Spleen (tissue), 11 donors: ENCODE data around the gene SCYL1. TPM values are rescaled to one million over a fixed set of nuclear protein-coding genes. Genes with fewer than 3 reads are reported as not detected.
A peak's percentile ranks its signal among the peaks of the same experiment; 100 is the strongest.

ENCODE experiments used
- DNase-seq: peaks from one replicate; pipeline ENCODE4 v3.0.0-alpha.2; 2020
- H3K27ac ChIP-seq, 8 donors: fragments of 200-600 bp; sonication (generic) in 7 of 8; 1 replicate in 4 of 8; 2 replicates in 4 of 8; pipeline versions ENCODE4 v1.5.0 to v1.8.0; 2016 to 2021; ENCODE audit warnings: inconsistent platforms in 4 of 8, mild to moderate bottlenecking in 4 of 8, moderate library complexity in 1 of 8
- H3K27me3 ChIP-seq, 7 donors: fragments of 200-600 bp; sonication (generic) in 6 of 7; replicated peaks in 1 of 7; 1 replicate in 4 of 7; 2 replicates in 3 of 7; pipeline versions ENCODE4 v1.5.0 to v1.8.0; 2016 to 2021; ENCODE audit warnings: inconsistent platforms in 3 of 7, mild to moderate bottlenecking in 1 of 7
- H3K36me3 ChIP-seq, 6 donors: fragments of 200-600 bp; sonication (generic) in 5 of 6; 1 replicate in 4 of 6; 2 replicates in 2 of 6; pipeline versions ENCODE4 v1.5.0 to v1.8.0; 2016 to 2021; ENCODE audit warnings: inconsistent platforms in 2 of 6
- H3K4me1 ChIP-seq, 6 donors: fragments of 200-600 bp; sonication (generic) in 5 of 6; 1 replicate in 3 of 6; 2 replicates in 3 of 6; pipeline versions ENCODE4 v1.5.0 to v1.8.0; 2016 to 2021; ENCODE audit warnings: inconsistent platforms in 3 of 6
- H3K4me3 ChIP-seq, 8 donors: fragments of 200-600 bp; sonication (generic) in 7 of 8; 1 replicate in 4 of 8; 2 replicates in 4 of 8; pipeline versions ENCODE4 v1.5.0 to v1.8.0; 2016 to 2021; ENCODE audit warnings: inconsistent platforms in 4 of 8, mild to moderate bottlenecking in 4 of 8, moderate library complexity in 2 of 8
- H3K9me3 ChIP-seq, 8 donors: fragments of 200-600 bp; sonication (generic) in 7 of 8; 1 replicate in 4 of 8; 2 replicates in 4 of 8; pipeline versions ENCODE4 v1.5.0 to v1.8.0; 2016 to 2021; ENCODE audit warnings: inconsistent platforms in 4 of 8
- POLR2A ChIP-seq, 3 donors: fragments of 450-650 bp; IDR thresholded peaks; one replicate each; pipeline ENCODE4 v1.5.1; 2017; ENCODE audit warnings: antibody characterized with exemption in 3 of 3, mild to moderate bottlenecking in 1 of 3
- POLR2AphosphoS5 ChIP-seq, 3 donors: sonication (generic); formaldehyde crosslinking; IDR thresholded peaks; one replicate each; pipeline ENCODE4 v1.5.1; 2017; ENCODE audit warnings: antibody characterized with exemption in 3 of 3
- WGBS, 5 donors: extraction: QIAGEN DNeasy Blood & Tissue Kit in 3 of 5; methylation state at CpG; one replicate each; pipeline versions ENCODE4 v1.1.5 to v1.1.7; 2013 to 2018; 5-methylcytosine and 5-hydroxymethylcytosine counted together
- intact Hi-C: fragments of 100-400 bp; cut with DNase I; formaldehyde crosslinking; loops from one replicate; pipeline ENCODE4 v1.15.0; 2023; ENCODE audit warnings: low total_unique reads
- polyA plus RNA-seq, 3 donors: library from polyadenylated mRNA; stranded (reverse); fragments of 200-250 nt; gene quantifications; one replicate each; pipeline ENCODE4 v1.2.1, GENCODE V29; 2013
- total RNA-seq, 7 donors: library from RNA; depleted of rRNA in 3 of 7; stranded (reverse); fragments of >200 nt in 3 of 7; fragmentation: NEBNext Ultra II Directional in 4 of 7; extraction: Animal tissue kit (Norgen Biotek cat#: 25700) in 4 of 7; gene quantifications; one replicate each; pipeline versions ENCODE4 v1.1.0 to v1.2.1, GENCODE V29; 2016 to 2021
- TF ChIP-seq, protein P1 (sequence below), 11 experiments: fragments of 200-600 bp in 7 of 11; fragments of 450-650 bp in 4 of 11; sonication (generic) in 4 of 11; IDR thresholded peaks in 8 of 11; conservative IDR thresholded peaks in 3 of 11; 1 replicate in 7 of 11; 2 replicates in 4 of 11; pipeline versions ENCODE4 v1.4.0 to v1.8.0; 2016 to 2021; ENCODE audit warnings: antibody characterized with exemption in 11 of 11, inconsistent platforms in 4 of 11, mild to moderate bottlenecking in 1 of 11
- donor health status: healthy with polysubstance abuse.
- donor health status: DM: no; HTN: no; CAD: no; lungs with moderate emphysema.
- donor health status: DM: no; HTN: no; CAD: no.
- donor health status: Bipolar disorder and iron deficiency.
- donor health status: healthy.
- donor health status: DM: no; HTN: no; CAD: no.
- donor health status: DM: yes; HTN: yes; CAD: no.

The SCYL1 gene
- total and polyA plus RNA-seq, 10 donors = 52.4 to 125 (median 74.8) TPM

DNA sequence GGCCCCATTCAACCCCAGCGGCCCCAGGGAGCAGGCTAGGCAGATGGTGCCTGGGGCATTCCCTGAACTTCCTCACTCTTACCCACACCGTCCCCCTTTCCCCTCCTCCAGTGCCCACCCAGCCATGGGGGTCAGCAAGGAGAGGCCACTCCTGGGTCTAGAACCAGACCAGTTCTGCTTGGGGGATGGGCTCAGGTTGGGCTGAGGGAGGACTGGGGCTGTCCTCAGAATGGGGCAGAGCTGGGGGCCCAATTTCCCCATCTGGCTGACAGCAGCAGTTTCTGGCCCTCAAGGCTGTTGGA is 12.4 kb downstream of the SCYL1 start:
- intact Hi-C loops = no loop called here
- H3K27ac ChIP-seq = peak overlapping the region in 4 of 8 donors; percentile 88 to 96 (median 92)
- no peaks in the 10 kb centered on the region for H3K9me3 ChIP-seq
- DNase-seq = no peak
- no peaks in the 10 kb centered on the region for H3K27me3 ChIP-seq
- H3K4me3 ChIP-seq = no peak overlapping the region
- H3K4me1 ChIP-seq = peaks cover 7 to 58% (median 42%) of the 10 kb centered on the region in 6 donors
- 79 to 93% (median 84%) methylated on average over 2 of the region's 2 CpGs for WGBS, 5 donors
- TF ChIP-seq POLR2AphosphoS5 (IDR thresholded peaks at IDR 0.05) = peak; percentile 31 to 44 (median 32)
- TF ChIP-seq POLR2A (IDR thresholded peaks at IDR 0.05) = no peak
- peaks cover 0 to 75% (median 50%) of the 10 kb centered on the region in 6 donors for H3K36me3 ChIP-seq

DNA sequence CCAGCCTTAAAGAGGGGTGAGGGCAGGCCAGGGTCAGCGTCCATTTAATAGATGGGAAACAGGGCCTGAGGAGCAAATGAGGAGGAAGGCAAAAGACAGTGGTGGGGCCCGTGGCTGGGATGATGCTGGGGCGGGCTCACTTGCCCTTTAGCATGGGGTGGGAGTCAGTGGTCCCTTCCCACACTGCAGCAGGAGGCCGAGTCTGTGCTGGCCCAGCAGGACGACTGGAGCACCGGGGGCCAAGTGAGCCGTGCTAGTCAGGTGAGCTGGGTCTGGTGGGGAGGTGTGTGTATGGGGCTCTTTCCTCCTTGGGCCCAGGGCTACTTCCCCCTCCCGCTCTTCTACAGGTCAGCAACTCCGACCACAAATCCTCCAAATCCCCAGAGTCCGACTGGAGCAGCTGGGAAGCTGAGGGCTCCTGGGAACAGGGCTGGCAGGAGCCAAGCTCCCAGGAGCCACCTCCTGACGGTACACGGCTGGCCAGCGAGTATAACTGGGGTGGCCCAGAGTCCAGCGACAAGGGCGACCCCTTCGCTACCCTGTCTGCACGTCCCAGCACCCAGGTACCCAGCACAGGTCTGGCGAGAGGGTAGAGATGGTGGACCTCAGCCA is 12.8 kb downstream of the SCYL1 start:
- peaks cover 0 to 70% (median 45%) of the 10 kb centered on the region in 6 donors for H3K36me3 ChIP-seq
- peaks cover 7 to 58% (median 42%) of the 10 kb centered on the region in 6 donors for H3K4me1 ChIP-seq
- TF ChIP-seq, protein P1, sequence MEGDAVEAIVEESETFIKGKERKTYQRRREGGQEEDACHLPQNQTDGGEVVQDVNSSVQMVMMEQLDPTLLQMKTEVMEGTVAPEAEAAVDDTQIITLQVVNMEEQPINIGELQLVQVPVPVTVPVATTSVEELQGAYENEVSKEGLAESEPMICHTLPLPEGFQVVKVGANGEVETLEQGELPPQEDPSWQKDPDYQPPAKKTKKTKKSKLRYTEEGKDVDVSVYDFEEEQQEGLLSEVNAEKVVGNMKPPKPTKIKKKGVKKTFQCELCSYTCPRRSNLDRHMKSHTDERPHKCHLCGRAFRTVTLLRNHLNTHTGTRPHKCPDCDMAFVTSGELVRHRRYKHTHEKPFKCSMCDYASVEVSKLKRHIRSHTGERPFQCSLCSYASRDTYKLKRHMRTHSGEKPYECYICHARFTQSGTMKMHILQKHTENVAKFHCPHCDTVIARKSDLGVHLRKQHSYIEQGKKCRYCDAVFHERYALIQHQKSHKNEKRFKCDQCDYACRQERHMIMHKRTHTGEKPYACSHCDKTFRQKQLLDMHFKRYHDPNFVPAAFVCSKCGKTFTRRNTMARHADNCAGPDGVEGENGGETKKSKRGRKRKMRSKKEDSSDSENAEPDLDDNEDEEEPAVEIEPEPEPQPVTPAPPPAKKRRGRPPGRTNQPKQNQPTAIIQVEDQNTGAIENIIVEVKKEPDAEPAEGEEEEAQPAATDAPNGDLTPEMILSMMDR (IDR thresholded peaks at IDR 0.05 in 8 of 11, conservative IDR thresholded peaks at IDR 0.05 in 3 of 11) = no peak
- TF ChIP-seq POLR2AphosphoS5 (IDR thresholded peaks at IDR 0.05) = no peak
- no peak for TF ChIP-seq POLR2A (IDR thresholded peaks at IDR 0.05)
- 77 to 89% (median 86%) methylated on average over 12 to 18 of the region's 18 CpGs for WGBS, 5 donors
- intact Hi-C loops = no loop called here
- DNase-seq = peak; percentile 79
- no peak overlapping the region for H3K4me3 ChIP-seq
- H3K27me3 ChIP-seq = no peaks in the 10 kb centered on the region
- H3K27ac ChIP-seq = peak overlapping the region; percentile 29 to 96 (median 89)
- H3K9me3 ChIP-seq = no peaks in the 10 kb centered on the region

DNA sequence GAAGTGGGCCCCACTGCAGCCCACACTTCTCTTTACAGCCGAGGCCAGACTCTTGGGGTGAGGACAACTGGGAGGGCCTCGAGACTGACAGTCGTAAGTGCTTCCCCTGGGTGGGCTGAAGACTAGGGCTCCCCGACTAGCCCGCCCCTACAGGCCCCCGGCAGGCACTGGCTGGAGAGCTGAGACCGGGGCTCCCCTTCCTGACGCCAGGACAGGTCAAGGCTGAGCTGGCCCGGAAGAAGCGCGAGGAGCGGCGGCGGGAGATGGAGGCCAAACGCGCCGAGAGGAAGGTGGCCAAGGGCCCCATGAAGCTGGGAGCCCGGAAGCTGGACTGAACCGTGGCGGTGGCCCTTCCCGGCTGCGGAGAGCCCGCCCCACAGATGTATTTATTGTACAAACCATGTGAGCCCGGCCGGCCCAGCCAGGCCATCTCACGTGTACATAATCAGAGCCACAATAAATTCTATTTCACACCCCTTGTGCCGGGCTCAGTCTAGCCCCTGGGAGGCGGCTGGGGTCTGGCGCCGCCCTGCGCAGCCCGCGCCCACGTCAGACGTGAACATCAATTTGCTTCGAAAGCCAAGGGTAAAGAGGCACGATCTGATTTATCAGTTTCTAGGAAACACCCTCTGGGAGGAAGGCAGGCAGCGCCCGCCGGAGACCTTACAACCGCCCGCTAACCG is 13.5 kb downstream of the SCYL1 start:
- Histone ChIP-seq H3K4me1 (peaks cover 7 to 58% (median 42%) of the 10 kb centered on the region in 6 donors), H3K4me3 (peak overlapping the region in 1 of 8 donors; percentile 98), H3K9me3 (no peaks in the 10 kb centered on the region), H3K27me3 (no peaks in the 10 kb centered on the region), H3K27ac (peak overlapping the region; percentile 48 to 96 (median 89)), H3K36me3 (peaks cover 0 to 64% (median 39%) of the 10 kb centered on the region in 6 donors)
- intact Hi-C loops = no loop called here
- 63 to 88% (median 78%) methylated on average over 30 to 43 of the region's 43 CpGs for WGBS, 5 donors
- TF ChIP-seq, protein P1 (IDR thresholded peaks at IDR 0.05 in 8 of 11, conservative IDR thresholded peaks at IDR 0.05 in 3 of 11) = no peak
- TF ChIP-seq POLR2A (IDR thresholded peaks at IDR 0.05) (no peak), POLR2AphosphoS5 (IDR thresholded peaks at IDR 0.05) (peak; percentile 68 to 86 (median 79))
- DNase-seq = peak; percentile 87

DNA sequence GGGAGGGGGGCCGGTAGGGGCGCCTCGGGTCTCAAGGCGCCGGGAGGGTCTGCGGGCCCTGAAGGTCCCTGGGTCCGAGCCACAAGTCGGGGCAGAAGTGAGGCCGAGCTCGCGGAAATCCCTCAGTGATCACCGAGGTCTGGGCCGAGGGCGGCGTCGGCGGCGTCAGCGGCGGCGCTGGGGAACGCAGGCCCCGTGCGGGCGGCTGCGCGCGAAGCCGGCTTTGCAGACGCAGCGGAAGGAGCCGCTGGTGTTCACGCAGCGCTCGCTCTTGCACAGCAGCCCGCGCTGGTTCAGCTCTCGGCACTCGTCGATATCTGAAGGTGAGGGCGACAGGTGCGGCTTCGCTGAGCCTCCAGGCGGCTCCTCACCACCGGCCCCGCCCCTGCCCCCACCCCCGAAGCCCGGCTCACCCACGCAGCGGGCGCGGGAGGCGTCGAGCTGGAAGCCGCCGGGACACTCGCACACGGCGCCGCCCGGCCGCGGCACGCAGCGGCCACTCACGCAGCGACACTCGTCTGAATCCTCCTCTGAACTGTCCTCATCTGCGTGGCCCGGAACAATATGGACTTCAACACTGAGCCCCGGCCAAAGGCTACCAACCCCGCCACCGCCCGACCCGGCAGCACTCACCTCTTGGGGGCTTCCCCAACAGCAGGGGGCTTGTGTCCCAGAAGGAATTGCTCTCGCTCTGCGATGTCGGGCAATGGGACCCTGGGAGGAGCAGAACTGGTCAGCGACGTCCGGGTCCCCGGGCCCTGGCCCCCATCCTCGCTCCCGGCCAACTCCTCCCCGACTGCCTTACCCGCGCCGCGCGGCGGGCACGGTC is 14.2 kb downstream of the SCYL1 start:
- peaks cover 7 to 58% (median 42%) of the 10 kb centered on the region in 6 donors for H3K4me1 ChIP-seq
- no peaks in the 10 kb centered on the region for H3K9me3 ChIP-seq
- peak overlapping the region; percentile 79 to 96 (median 90) for H3K27ac ChIP-seq
- TF ChIP-seq, protein P1 (IDR thresholded peaks at IDR 0.05 in 8 of 11, conservative IDR thresholded peaks at IDR 0.05 in 3 of 11) = no peak
- peaks cover 0 to 56% (median 34%) of the 10 kb centered on the region in 6 donors for H3K36me3 ChIP-seq
- peak; percentile 81 for DNase-seq
- no peaks in the 10 kb centered on the region for H3K27me3 ChIP-seq
- 67 to 87% (median 80%) methylated on average over 66 to 92 of the region's 92 CpGs for WGBS, 5 donors
- peak overlapping the region; percentile 63 to 98 (median 82) for H3K4me3 ChIP-seq
- intact Hi-C loops = no loop called here
